Gastrocnemius medialis (tissue), 4 donors: ENCODE data around the gene EXTL2.
A peak's percentile ranks its signal among the peaks of the same experiment; 100 is the strongest.

Experiments
- CTCF ChIP-seq, 5 experiments: fragments of 450-650 bp in 3 of 5; fragments of 200-600 bp in 2 of 5; sonication (generic) in 2 of 5; IDR thresholded peaks in 4 of 5; conservative IDR thresholded peaks in 1 of 5; 1 replicate in 4 of 5; 2 replicates in 1 of 5; pipeline ENCODE4 v1.5.1; 2016 to 2019; ENCODE audit warnings: antibody characterized with exemption in 5 of 5, mild to moderate bottlenecking in 3 of 5, moderate library complexity in 3 of 5
- POLR2A ChIP-seq, 2 donors: fragments of 450-650 bp; IDR thresholded peaks; one replicate each; pipeline ENCODE4 v1.6.1; 2017; ENCODE audit warnings: antibody characterized with exemption in 2 of 2, mild to moderate bottlenecking in 2 of 2, moderate library complexity in 2 of 2

GRCh38 chr1:100868364-100868995, 26.2 kb downstream of the EXTL2 start:
- TF ChIP-seq POLR2A (IDR thresholded peaks at IDR 0.05) = no peak
- TF ChIP-seq CTCF (IDR thresholded peaks at IDR 0.05 in 4 of 5, conservative IDR thresholded peaks at IDR 0.05 in 1 of 5) = peak; percentile 29 to 67 (median 64)
